ENCODE data around the gene E2F2. TPM values are rescaled to one million over a fixed set of nuclear protein-coding genes. Genes with fewer than 3 reads are reported as not detected.
A peak's percentile ranks its signal among the peaks of the same experiment; 100 is the strongest.

E2F2 gene
- 2.0 TPM for polyA plus RNA-seq (2012; ENCODE audit: missing spikeins)

- FAIRE-seq (peak; percentile 73), DNase-seq (ENCODE audit: insufficient read length) (peak; percentile 86)
- TF ChIP-seq POLR2AphosphoS5 (IDR thresholded peaks at IDR 0.05; ENCODE audit: low read depth, low read length) (no peak), TAF1 (IDR thresholded peaks at IDR 0.05; ENCODE audit: borderline replicate concordance, low read depth, low read length) (0 out of 2 replicates have a peak, but pooled peaks have one; percentile 11), POLR2A (IDR thresholded peaks at IDR 0.05; ENCODE audit: low read depth, low read length) (no peak)
Observed at GRCh38 chr1:23530747-23531561, at the start of gene E2F2. Gene E2F2, minus strand, starts transcription at chr1:23531233. Its CDS starts 440 bp downstream, at chr1:23530793.

GRCh38 chr1:23578997-23579363 is 47.9 kb upstream of the E2F2 start:
- no peak for FAIRE-seq
- no peak for TF ChIP-seq POLR2A (IDR thresholded peaks at IDR 0.05; ENCODE audit: low read depth, low read length)
- TF ChIP-seq POLR2AphosphoS5 (IDR thresholded peaks at IDR 0.05; ENCODE audit: low read depth, low read length), result no peak
- no peak for TF ChIP-seq TAF1 (IDR thresholded peaks at IDR 0.05; ENCODE audit: borderline replicate concordance, low read depth, low read length)
- no peak for DNase-seq (ENCODE audit: insufficient read length)

GRCh38 chr1:23578311-23578996 is 47.4 kb upstream of the E2F2 start:
- no peak for DNase-seq (ENCODE audit: insufficient read length)
- TF ChIP-seq POLR2A (IDR thresholded peaks at IDR 0.05; ENCODE audit: low read depth, low read length) (peak; percentile 39; the same call in 1 of the 2 replicates), POLR2AphosphoS5 (IDR thresholded peaks at IDR 0.05; ENCODE audit: low read depth, low read length) (no peak; the same call in 1 of the 2 replicates), TAF1 (IDR thresholded peaks at IDR 0.05; ENCODE audit: borderline replicate concordance, low read depth, low read length) (no peak)
- peak; percentile 84 for FAIRE-seq

GRCh38 chr1:23577056-23578004 is 46.3 kb upstream of the E2F2 start:
- TF ChIP-seq TAF1 (IDR thresholded peaks at IDR 0.05; ENCODE audit: borderline replicate concordance, low read depth, low read length) (no peak), POLR2A (IDR thresholded peaks at IDR 0.05; ENCODE audit: low read depth, low read length) (peak; percentile 25; the same call in 1 of the 2 replicates), POLR2AphosphoS5 (IDR thresholded peaks at IDR 0.05; ENCODE audit: low read depth, low read length) (no peak)
- DNase-seq (ENCODE audit: insufficient read length), result peak; percentile 43
- peak; percentile 79 for FAIRE-seq

GRCh38 chr1:23576338-23577055 is 45.5 kb upstream of the E2F2 start:
- FAIRE-seq (peak; percentile 62), DNase-seq (ENCODE audit: insufficient read length) (no peak)
- TF ChIP-seq POLR2A (IDR thresholded peaks at IDR 0.05; ENCODE audit: low read depth, low read length), result no peak
- no peak for TF ChIP-seq TAF1 (IDR thresholded peaks at IDR 0.05; ENCODE audit: borderline replicate concordance, low read depth, low read length)
- TF ChIP-seq POLR2AphosphoS5 (IDR thresholded peaks at IDR 0.05; ENCODE audit: low read depth, low read length), result no peak

- FAIRE-seq (no peak), DNase-seq (ENCODE audit: insufficient read length) (no peak)
Observed at GRCh38 chr1:23575226-23575810, 44.3 kb upstream of the E2F2 start.

GRCh38 chr1:23574265-23574754 is 43.3 kb upstream of the E2F2 start:
- TF ChIP-seq TAF1 (IDR thresholded peaks at IDR 0.05; ENCODE audit: borderline replicate concordance, low read depth, low read length) (no peak), POLR2A (IDR thresholded peaks at IDR 0.05; ENCODE audit: low read depth, low read length) (no peak; the same call in 1 of the 2 replicates), POLR2AphosphoS5 (IDR thresholded peaks at IDR 0.05; ENCODE audit: low read depth, low read length) (no peak; the same call in 1 of the 2 replicates)
- FAIRE-seq (peak; percentile 95), DNase-seq (ENCODE audit: insufficient read length) (no peak)

More at GRCh38 chr1:23575226-23575810, 44.3 kb upstream of the E2F2 start:
- TF ChIP-seq POLR2A (IDR thresholded peaks at IDR 0.05; ENCODE audit: low read depth, low read length) (no peak), TAF1 (IDR thresholded peaks at IDR 0.05; ENCODE audit: borderline replicate concordance, low read depth, low read length) (no peak), POLR2AphosphoS5 (IDR thresholded peaks at IDR 0.05; ENCODE audit: low read depth, low read length) (no peak)

- no peak for FAIRE-seq
- DNase-seq (ENCODE audit: insufficient read length), result no peak
- TF ChIP-seq TAF1 (IDR thresholded peaks at IDR 0.05; ENCODE audit: borderline replicate concordance, low read depth, low read length) (no peak), POLR2A (IDR thresholded peaks at IDR 0.05; ENCODE audit: low read depth, low read length) (no peak), POLR2AphosphoS5 (IDR thresholded peaks at IDR 0.05; ENCODE audit: low read depth, low read length) (no peak)
Observed at GRCh38 chr1:23573574-23574182, 42.6 kb upstream of the E2F2 start.

GRCh38 chr1:23571465-23571864 is 40.4 kb upstream of the E2F2 start:
- TF ChIP-seq POLR2A (IDR thresholded peaks at IDR 0.05; ENCODE audit: low read depth, low read length) (no peak), TAF1 (IDR thresholded peaks at IDR 0.05; ENCODE audit: borderline replicate concordance, low read depth, low read length) (no peak), POLR2AphosphoS5 (IDR thresholded peaks at IDR 0.05; ENCODE audit: low read depth, low read length) (no peak)
- no peak for DNase-seq (ENCODE audit: insufficient read length)
- FAIRE-seq, result no peak
